Endothelial cell of hepatic sinusoid (primary cell): ENCODE data around the gene S100A9.
"Not testable (repeated sequence)": the region's sequence is repeated elsewhere in the genome, so short reads cannot be mapped to it uniquely, and the experiment has no call there.

Source experiments
- in situ Hi-C: cut with HindIII; loops from 2 replicates; pipeline ENCODE4 v1.10.0; 2017; ENCODE audit warnings: low sequenced_read_pairs

Gene S100A9

DNA sequence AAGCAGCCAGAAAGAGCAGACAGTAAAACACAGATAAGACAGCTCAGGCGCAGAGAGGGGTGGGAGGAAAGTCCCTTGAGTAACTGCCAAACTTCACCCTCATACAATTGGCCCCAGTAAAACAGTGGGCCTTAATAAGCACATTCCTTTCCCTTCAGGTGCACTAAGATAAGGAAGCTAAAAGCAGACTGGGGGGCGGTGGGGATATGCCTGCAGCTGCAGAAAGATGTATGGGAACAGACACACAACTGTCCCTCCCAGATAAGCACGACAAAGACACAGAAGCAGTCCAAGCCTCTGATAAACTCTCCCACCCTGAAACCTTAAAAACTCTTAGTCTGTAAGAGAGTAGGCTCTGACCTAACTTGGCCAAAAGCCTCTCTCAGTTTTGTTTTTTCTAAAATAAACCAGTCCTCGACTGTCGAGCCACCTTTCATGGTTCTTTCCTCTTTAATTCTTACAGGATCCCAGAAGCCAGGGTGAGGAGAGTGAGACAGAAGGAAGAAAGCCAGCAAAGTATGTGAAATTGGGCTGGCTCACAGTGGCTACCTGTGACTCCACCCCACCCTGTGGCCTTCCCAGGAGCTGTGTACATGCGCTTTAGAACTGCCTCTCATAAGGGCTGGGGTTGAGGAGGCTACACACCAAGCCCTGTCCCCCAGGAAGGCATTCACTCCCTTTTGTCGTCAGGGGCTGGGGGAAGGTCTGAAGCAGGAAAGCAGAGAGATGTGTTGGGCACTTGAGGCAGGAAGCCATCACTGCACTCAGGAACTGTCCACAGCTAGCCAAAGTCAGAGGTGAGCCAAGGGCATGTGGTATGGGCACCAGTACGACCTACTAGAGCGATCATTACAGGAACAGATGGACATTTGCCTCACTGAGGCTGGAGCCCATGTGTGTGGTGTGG is 13.6 kb upstream of the S100A9 start:
- in situ Hi-C loops = no loop called here

DNA sequence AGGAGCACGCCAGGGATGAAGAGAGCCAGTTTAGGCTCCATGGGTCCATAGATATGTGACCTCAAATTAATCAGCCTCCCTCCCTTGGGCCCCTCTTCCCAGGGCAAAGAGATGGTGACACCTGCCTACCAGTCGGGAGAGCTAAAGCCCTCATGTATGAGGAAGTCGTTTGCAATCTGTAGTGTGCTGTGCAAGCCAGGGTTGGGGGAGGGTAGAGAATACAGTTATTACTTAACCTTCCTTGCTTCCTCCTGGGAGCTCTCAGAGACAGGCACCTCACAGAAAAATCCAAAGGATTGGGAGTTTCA is 13.0 kb upstream of the S100A9 start:
- in situ Hi-C loops = no loop called here

DNA sequence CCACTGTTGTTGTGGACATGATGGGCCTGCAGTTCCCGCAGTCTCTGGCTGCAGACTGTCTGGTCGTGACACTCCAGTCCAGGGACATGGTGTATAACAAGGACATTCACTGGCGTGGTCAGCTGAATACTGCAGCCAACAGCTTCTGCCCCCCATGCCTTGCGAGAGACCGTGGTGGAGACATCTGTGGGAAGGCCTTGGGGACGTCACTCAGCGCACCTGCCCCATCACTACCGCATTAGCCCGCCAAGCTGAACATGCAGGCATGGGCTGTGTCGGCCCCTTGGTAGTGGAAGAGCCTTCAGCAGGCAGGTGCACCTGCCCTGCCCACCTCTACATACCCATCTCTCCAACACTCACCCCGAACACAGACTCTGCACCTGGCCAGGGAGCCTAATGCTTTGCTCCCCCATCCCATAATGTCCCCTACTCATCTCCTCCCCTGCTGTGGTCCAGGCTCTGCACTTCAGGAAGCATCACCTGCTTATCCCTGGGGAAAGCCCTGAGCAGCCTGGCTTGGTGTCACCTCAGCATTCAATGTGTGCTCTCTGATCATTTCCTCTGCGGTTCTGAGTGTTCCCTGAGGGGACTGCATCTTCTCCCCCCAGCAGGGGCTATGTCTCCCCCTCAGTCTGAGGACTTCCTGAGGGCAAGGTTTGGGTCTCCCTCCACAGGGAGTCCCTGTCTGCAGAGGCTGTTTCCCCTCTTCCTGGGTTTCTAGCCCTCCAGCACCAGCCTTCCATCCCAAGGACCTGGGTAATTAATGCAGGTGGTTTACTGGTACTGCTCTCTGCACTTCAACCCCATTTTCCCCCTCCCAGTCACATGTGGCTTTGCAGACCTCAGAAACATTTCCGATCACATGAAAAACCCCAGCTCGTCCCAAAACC is 12.2 kb upstream of the S100A9 start:
- in situ Hi-C loops = no loop called here

GRCh38 chr1:153346077-153346723 is 11.5 kb upstream of the S100A9 start:
- in situ Hi-C loops = no loop called here

- in situ Hi-C loops = not testable (repeated sequence)
Measured at GRCh38 chr1:153347049-153347448, 10.6 kb upstream of the S100A9 start.

GRCh38 chr1:153347856-153348255 is 9.8 kb upstream of the S100A9 start:
- in situ Hi-C loops = no loop called here

- in situ Hi-C loops = no loop called here
Measured at GRCh38 chr1:153348511-153349362, 8.9 kb upstream of the S100A9 start, which contains the start of gene PGLYRP4. Gene PGLYRP4, minus strand, starts transcription at chr1:153348841. Its CDS starts 909 bp downstream, at chr1:153347932.

- in situ Hi-C loops = loop anchor here (5.0 to 25.0 kb wide), 4 partner anchors 55 to 413 kb away; partner anchors contain the start of gene S100A7
Measured at GRCh38 chr1:153349363-153350320, 8.0 kb upstream of the S100A9 start.

GRCh38 chr1:153350321-153350957 is 7.2 kb upstream of the S100A9 start:
- in situ Hi-C loops = loop anchor here (5.0 to 25.0 kb wide), 4 partner anchors 54 to 412 kb away; partner anchors contain the start of gene S100A7

DNA sequence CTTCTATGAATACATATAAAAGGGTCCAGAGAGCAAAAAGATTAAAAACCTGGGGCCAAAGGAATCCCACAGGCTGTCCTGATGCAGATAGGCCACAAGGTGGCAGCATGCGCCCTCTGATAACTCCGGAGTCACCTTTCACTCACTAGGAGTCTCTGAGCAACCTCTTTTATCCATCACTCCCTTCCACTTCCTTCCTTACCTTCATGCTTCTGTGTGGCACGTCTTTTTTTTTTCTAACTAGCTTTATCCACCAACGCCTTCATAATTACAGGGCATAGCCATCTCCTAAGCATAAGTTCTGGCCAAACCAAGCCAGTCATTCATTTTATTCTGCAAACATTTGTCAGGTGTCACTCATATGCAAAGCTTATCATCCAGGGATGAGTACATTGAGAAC is 5.1 kb upstream of the S100A9 start:
- in situ Hi-C loops = loop anchor here (5.0 to 25.0 kb wide), 4 partner anchors 52 to 410 kb away; partner anchors contain the start of gene S100A7

GRCh38 chr1:153353226-153353947 is 4.3 kb upstream of the S100A9 start:
- in situ Hi-C loops = loop anchor here (5.0 to 25.0 kb wide), 4 partner anchors 51 to 409 kb away; partner anchors contain the start of gene S100A7

DNA sequence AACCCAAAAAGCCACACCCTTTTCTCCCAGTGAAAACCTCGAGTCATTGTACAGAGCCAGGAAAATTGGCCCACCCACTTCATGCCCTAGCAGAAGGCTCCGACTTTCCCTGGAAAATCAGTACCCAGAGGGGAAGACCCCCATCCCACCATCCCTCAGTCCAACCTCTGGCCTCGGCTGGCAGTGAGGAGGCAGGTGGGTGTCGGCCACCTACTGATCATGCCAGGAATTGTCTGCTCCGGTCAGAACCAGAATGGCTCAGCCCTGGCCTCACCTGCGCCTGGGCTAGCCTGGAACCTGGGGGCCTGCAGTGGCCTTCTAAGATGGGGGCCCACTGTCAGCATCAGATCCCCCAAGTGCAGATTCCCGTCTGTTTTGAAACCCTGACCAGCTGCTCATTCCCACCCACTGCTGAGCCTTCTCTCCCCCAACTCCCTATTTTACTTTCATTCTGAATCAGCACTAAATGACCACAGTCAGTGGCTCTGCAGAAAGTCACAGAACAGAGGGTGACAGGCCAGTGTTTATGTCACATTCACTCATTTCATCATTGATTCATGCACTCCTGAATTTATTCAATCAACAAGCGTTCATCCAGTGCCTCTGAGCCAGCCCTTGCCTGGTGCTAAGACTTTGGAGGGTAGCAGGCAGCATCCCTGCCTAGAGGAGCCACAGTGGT is 3.0 kb upstream of the S100A9 start:
- in situ Hi-C loops = loop anchor here (5.0 to 25.0 kb wide), 5 partner anchors 50 to 408 kb away; partner anchors contain the start of gene S100A7

GRCh38 chr1:153355445-153356071 is 2.1 kb upstream of the S100A9 start:
- in situ Hi-C loops = loop anchor here (5.0 to 25.0 kb wide), 4 partner anchors 49 to 407 kb away; partner anchors contain the start of gene S100A7

- in situ Hi-C loops = loop anchor here (5.0 to 25.0 kb wide), 4 partner anchors 48 to 406 kb away; partner anchors contain the start of gene S100A7
Measured at GRCh38 chr1:153356392-153357075, 1.1 kb upstream of the S100A9 start.

GRCh38 chr1:153357076-153357852 is 390 bp upstream of the S100A9 start:
- in situ Hi-C loops = loop anchor here (5.0 to 25.0 kb wide), 4 partner anchors 48 to 405 kb away; partner anchors contain the start of gene S100A7
